Brain microvascular endothelial cell (primary cell): Measurements from ENCODE around the gene REG3G.

Experiments
- DNase-seq: peaks from one replicate; pipeline ENCODE4 v3.0.0-alpha.2; 2020
- H3K27ac ChIP-seq: fragments of 250-450 bp; sonication (Bioruptor Pico); 2 replicates; pipeline ENCODE4 v1.5.1; 2020; ENCODE audit warnings: mild to moderate bottlenecking, moderate library complexity
- H3K27me3 ChIP-seq: fragments of 250-450 bp; sonication (Bioruptor Pico); replicated peaks from 2 replicates; pipeline ENCODE4 v1.5.1; 2020; ENCODE audit warnings: mild to moderate bottlenecking
- H3K36me3 ChIP-seq: fragments of 250-450 bp; sonication (Bioruptor Pico); replicated peaks from 2 replicates; pipeline ENCODE4 v1.5.1; 2020; ENCODE audit warnings: mild to moderate bottlenecking
- H3K4me3 ChIP-seq: 2 replicates; pipeline ENCODE4 v1.5.1; 2011; ENCODE audit warnings: low read depth, mild to moderate bottlenecking, control low read depth, low read length, moderate library complexity
- CTCF ChIP-seq: IDR thresholded peaks from 2 replicates; pipeline ENCODE4 v1.5.1; 2011; ENCODE audit warnings: low read depth, mild to moderate bottlenecking, moderate library complexity, low read length, control low read depth, inconsistent platforms; ENCODE audit errors: missing control alignments
- in situ Hi-C: cut with HindIII; loops from 2 replicates; pipeline ENCODE4 v1.10.0; 2017; ENCODE audit warnings: low sequenced_read_pairs, low pct_ligation_motif_present

The REG3G gene

GRCh38 chr2:78982638-78983330, 42.7 kb upstream of the REG3G start:
- TF ChIP-seq CTCF: no peak
- no peaks in the 10 kb centered on the region for H3K27me3 ChIP-seq
- in situ Hi-C loops: no loop called here
- no peak for DNase-seq
- no peak overlapping the region for H3K4me3 ChIP-seq
- no peak overlapping the region for H3K27ac ChIP-seq
- no peaks in the 10 kb centered on the region for H3K36me3 ChIP-seq

GRCh38 chr2:78984386-78984785, 41.1 kb upstream of the REG3G start:
- no peak for DNase-seq
- in situ Hi-C loops: no loop called here
- Histone ChIP-seq H3K27me3 (no peaks in the 10 kb centered on the region), H3K36me3 (no peaks in the 10 kb centered on the region), H3K27ac (no peak overlapping the region), H3K4me3 (no peak overlapping the region)
- no peak for TF ChIP-seq CTCF

- TF ChIP-seq CTCF: no peak
These were observed 39.9 kb upstream of the REG3G start for GRCh38 chr2:78985558-78985957.

GRCh38 chr2:78989051-78989450, 36.5 kb upstream of the REG3G start:
- DNase-seq: no peak
- Histone ChIP-seq H3K4me3 (no peak overlapping the region), H3K36me3 (no peaks in the 10 kb centered on the region), H3K27ac (no peak overlapping the region), H3K27me3 (no peaks in the 10 kb centered on the region)
- in situ Hi-C loops: no loop called here
- TF ChIP-seq CTCF: no peak

More at GRCh38 chr2:78985558-78985957, 39.9 kb upstream of the REG3G start:
- Histone ChIP-seq H3K27ac (no peak overlapping the region), H3K4me3 (no peak overlapping the region), H3K36me3 (no peaks in the 10 kb centered on the region), H3K27me3 (no peaks in the 10 kb centered on the region)
- no peak for DNase-seq
- in situ Hi-C loops: no loop called here

GRCh38 chr2:78992451-78992806, 33.1 kb upstream of the REG3G start:
- TF ChIP-seq CTCF: peak; percentile 44
- in situ Hi-C loops: no loop called here
- no peak overlapping the region for H3K27ac ChIP-seq
- H3K27me3 ChIP-seq: no peaks in the 10 kb centered on the region
- no peak overlapping the region for H3K4me3 ChIP-seq
- no peaks in the 10 kb centered on the region for H3K36me3 ChIP-seq
- no peak for DNase-seq
